ENCODE measurements around the gene DYNC1LI1. TPM values are rescaled to one million over a fixed set of nuclear protein-coding genes. Genes with fewer than 3 reads are reported as not detected.
A peak's percentile ranks its signal among the peaks of the same experiment; 100 is the strongest.

The DYNC1LI1 gene
- total and polyA plus RNA-seq, 9 of the 15 experiments (the other 6 are each of a cell fraction or from before 2014, with no cell fraction given) = 21.0 to 85.4 (median 61.3) TPM

DNA sequence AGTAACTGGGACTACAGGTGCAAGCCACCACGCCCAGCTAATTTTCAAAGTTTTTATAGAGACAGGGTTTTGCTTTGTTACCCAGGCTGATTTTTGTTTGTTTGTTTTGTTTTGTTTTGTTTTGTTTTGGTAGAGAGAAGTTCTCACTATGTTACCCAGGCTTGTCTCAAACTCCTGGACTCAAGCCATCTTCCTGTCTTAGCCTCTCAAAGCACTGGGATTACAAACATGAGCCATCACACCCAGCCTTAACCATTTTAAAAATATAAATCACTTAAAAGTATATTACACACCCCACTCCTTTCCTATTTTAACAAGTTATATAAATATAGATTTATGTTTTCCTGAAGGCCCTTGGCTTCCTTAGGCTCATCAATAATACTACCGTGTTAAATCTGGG is 6.5 kb upstream of the DYNC1LI1 start:
- no peak overlapping the region for H3K4me2 ChIP-seq (ENCODE audit: insufficient read depth, low read length)
- no peak for TF ChIP-seq NR2C1 (IDR thresholded peaks at IDR 0.05)
- no peak for TF ChIP-seq NR2C1 (tag; IDR thresholded peaks at IDR 0.05)
- no peak for TF ChIP-seq ZNF239 (CRISPR knock-in tag; IDR thresholded peaks at IDR 0.05)
- no peak for TF ChIP-seq SETDB1 (IDR thresholded peaks at IDR 0.05; ENCODE audit: low read length)
- TF ChIP-seq MAFK (IDR thresholded peaks at IDR 0.05; ENCODE audit: low read length) = no peak
- TF ChIP-seq, protein P1, sequence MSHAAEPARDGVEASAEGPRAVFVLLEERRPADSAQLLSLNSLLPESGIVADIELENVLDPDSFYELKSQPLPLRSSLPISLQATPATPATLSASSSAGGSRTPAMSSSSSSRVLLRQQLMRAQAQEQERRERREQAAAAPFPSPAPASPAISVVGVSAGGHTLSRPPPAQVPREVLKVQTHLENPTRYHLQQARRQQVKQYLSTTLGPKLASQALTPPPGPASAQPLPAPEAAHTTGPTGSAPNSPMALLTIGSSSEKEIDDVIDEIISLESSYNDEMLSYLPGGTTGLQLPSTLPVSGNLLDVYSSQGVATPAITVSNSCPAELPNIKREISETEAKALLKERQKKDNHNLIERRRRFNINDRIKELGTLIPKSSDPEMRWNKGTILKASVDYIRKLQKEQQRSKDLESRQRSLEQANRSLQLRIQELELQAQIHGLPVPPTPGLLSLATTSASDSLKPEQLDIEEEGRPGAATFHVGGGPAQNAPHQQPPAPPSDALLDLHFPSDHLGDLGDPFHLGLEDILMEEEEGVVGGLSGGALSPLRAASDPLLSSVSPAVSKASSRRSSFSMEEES (CRISPR knock-in tag; IDR thresholded peaks at IDR 0.05) = no peak
- TF ChIP-seq ZC3H4 (CRISPR knock-in tag; IDR thresholded peaks at IDR 0.05; ENCODE audit: borderline replicate concordance) = no peak
- no peak for TF ChIP-seq CBFA2T2 (conservative IDR thresholded peaks at IDR 0.05)
- TF ChIP-seq SMARCA4 (IDR thresholded peaks at IDR 0.05) = no peak
- TF ChIP-seq, protein P2, sequence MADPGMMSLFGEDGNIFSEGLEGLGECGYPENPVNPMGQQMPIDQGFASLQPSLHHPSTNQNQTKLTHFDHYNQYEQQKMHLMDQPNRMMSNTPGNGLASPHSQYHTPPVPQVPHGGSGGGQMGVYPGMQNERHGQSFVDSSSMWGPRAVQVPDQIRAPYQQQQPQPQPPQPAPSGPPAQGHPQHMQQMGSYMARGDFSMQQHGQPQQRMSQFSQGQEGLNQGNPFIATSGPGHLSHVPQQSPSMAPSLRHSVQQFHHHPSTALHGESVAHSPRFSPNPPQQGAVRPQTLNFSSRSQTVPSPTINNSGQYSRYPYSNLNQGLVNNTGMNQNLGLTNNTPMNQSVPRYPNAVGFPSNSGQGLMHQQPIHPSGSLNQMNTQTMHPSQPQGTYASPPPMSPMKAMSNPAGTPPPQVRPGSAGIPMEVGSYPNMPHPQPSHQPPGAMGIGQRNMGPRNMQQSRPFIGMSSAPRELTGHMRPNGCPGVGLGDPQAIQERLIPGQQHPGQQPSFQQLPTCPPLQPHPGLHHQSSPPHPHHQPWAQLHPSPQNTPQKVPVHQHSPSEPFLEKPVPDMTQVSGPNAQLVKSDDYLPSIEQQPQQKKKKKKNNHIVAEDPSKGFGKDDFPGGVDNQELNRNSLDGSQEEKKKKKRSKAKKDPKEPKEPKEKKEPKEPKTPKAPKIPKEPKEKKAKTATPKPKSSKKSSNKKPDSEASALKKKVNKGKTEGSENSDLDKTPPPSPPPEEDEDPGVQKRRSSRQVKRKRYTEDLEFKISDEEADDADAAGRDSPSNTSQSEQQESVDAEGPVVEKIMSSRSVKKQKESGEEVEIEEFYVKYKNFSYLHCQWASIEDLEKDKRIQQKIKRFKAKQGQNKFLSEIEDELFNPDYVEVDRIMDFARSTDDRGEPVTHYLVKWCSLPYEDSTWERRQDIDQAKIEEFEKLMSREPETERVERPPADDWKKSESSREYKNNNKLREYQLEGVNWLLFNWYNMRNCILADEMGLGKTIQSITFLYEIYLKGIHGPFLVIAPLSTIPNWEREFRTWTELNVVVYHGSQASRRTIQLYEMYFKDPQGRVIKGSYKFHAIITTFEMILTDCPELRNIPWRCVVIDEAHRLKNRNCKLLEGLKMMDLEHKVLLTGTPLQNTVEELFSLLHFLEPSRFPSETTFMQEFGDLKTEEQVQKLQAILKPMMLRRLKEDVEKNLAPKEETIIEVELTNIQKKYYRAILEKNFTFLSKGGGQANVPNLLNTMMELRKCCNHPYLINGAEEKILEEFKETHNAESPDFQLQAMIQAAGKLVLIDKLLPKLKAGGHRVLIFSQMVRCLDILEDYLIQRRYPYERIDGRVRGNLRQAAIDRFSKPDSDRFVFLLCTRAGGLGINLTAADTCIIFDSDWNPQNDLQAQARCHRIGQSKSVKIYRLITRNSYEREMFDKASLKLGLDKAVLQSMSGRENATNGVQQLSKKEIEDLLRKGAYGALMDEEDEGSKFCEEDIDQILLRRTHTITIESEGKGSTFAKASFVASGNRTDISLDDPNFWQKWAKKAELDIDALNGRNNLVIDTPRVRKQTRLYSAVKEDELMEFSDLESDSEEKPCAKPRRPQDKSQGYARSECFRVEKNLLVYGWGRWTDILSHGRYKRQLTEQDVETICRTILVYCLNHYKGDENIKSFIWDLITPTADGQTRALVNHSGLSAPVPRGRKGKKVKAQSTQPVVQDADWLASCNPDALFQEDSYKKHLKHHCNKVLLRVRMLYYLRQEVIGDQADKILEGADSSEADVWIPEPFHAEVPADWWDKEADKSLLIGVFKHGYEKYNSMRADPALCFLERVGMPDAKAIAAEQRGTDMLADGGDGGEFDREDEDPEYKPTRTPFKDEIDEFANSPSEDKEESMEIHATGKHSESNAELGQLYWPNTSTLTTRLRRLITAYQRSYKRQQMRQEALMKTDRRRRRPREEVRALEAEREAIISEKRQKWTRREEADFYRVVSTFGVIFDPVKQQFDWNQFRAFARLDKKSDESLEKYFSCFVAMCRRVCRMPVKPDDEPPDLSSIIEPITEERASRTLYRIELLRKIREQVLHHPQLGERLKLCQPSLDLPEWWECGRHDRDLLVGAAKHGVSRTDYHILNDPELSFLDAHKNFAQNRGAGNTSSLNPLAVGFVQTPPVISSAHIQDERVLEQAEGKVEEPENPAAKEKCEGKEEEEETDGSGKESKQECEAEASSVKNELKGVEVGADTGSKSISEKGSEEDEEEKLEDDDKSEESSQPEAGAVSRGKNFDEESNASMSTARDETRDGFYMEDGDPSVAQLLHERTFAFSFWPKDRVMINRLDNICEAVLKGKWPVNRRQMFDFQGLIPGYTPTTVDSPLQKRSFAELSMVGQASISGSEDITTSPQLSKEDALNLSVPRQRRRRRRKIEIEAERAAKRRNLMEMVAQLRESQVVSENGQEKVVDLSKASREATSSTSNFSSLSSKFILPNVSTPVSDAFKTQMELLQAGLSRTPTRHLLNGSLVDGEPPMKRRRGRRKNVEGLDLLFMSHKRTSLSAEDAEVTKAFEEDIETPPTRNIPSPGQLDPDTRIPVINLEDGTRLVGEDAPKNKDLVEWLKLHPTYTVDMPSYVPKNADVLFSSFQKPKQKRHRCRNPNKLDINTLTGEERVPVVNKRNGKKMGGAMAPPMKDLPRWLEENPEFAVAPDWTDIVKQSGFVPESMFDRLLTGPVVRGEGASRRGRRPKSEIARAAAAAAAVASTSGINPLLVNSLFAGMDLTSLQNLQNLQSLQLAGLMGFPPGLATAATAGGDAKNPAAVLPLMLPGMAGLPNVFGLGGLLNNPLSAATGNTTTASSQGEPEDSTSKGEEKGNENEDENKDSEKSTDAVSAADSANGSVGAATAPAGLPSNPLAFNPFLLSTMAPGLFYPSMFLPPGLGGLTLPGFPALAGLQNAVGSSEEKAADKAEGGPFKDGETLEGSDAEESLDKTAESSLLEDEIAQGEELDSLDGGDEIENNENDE (IDR thresholded peaks at IDR 0.05; ENCODE audit: low read depth, low read length) = no peak
- no peak for TF ChIP-seq FOXJ2 (tag; IDR thresholded peaks at IDR 0.05)

More for the DNA sequence above, 6.5 kb upstream of the DYNC1LI1 start:
- POLR2A ChIA-PET = interaction anchor here (1.0 to 1.2 kb wide), 2 partner anchors 9 to 10 kb away, joined by 4 to 5 read pairs; no protein-coding TSS in a partner anchor
- Histone ChIP-seq H3K9me1 (ENCODE audit: control insufficient read depth, insufficient read depth, low read length) (no peaks in the 10 kb centered on the region), H3K27ac (ENCODE audit: extremely low read depth, low read depth, low read length) (no peak overlapping the region), H3K9ac (ENCODE audit: insufficient read depth in 1 of 2, low read depth in 2 of 2, low read length in 2 of 2) (no peak overlapping the region), H3K4me3 (no peak overlapping the region), H3K79me2 (ENCODE audit: control insufficient read depth, insufficient read depth, low read length) (no peaks in the 10 kb centered on the region), H3K9me3 (replicated peaks; ENCODE audit: control insufficient read depth, insufficient read depth, low read depth, low read length) (no peaks in the 10 kb centered on the region), H3K27me3 (ENCODE audit: control insufficient read depth in 2 of 2, insufficient read depth in 2 of 2, low read length in 2 of 2) (no peaks in the 10 kb centered on the region), H3K36me3 (ENCODE audit: control insufficient read depth, insufficient read depth, low read length) (no peaks in the 10 kb centered on the region; the same call in 2 of the 3 replicates), H2AFZ (ENCODE audit: low read depth, low read length) (peak overlapping the region; percentile 83; the same call in 1 of the 2 replicates), H3K4me1 (replicated peaks in 1 of 2; ENCODE audit: control insufficient read depth in 2 of 2, insufficient read depth in 2 of 2, low read length in 2 of 2) (peaks cover 2 to 13% of the 10 kb centered on the region in 2 experiments), H4K20me1 (replicated peaks; ENCODE audit: control insufficient read depth, insufficient read depth, low read length) (no peaks in the 10 kb centered on the region)
- no TSS peak for BruUV-seq (replicated peaks)
- CTCF ChIA-PET (ENCODE audit: low intra/inter-chr PET ratio) = no interaction called here
- DNase-seq (ENCODE audit: extremely low read depth in 1 of 4, low spot score in 3 of 4) (no peak), ATAC-seq (no peak), FAIRE-seq (no peak)
- intact Hi-C loops (cut with micrococcal nuclease) = no loop called here
- in situ Hi-C loops (cut with MboI) = no loop called here
- WGBS (ENCODE audit: insufficient coverage, low coverage, missing lambda C conversion rate) = 77% methylated on average over 2 of the region's 2 CpGs

All from K562 (cell line).